H9 (cell line): ENCODE results near the gene CAMTA1. TPM values are rescaled to one million over a fixed set of nuclear protein-coding genes. Genes with fewer than 3 reads are reported as not detected.

ENCODE experiments used
- DNase-seq: peaks from one replicate; pipeline ENCODE4 v3.0.0-alpha.2; 2017
- H2AFZ ChIP-seq: one replicate; pipeline ENCODE4 v1.6.1; 2013; ENCODE audit warnings: mild to moderate bottlenecking, low read length, control low read depth, moderate library complexity
- H2AK5ac ChIP-seq: 2 replicates; pipeline ENCODE4 v1.6.1; 2013; ENCODE audit warnings: low read length, control low read depth, mixed read lengths; ENCODE audit not compliant: insufficient read length
- H2BK120ac ChIP-seq: one replicate; pipeline ENCODE4 v1.6.1; 2013; ENCODE audit warnings: low read depth, mild to moderate bottlenecking, low read length, control low read depth, inconsistent platforms; ENCODE audit not compliant: poor library complexity, severe bottlenecking
- H2BK12ac ChIP-seq: 2 replicates; pipeline ENCODE4 v1.6.1; 2013; ENCODE audit warnings: low read length, control low read depth, mixed read lengths, low read depth; ENCODE audit not compliant: insufficient read length
- H2BK15ac ChIP-seq: 2 replicates; pipeline ENCODE4 v1.6.1; 2013; ENCODE audit warnings: low read depth, low read length, control low read depth
- H2BK20ac ChIP-seq: one replicate; pipeline ENCODE4 v1.6.1; 2013; ENCODE audit warnings: low read depth, mild to moderate bottlenecking, low read length, control low read depth, inconsistent platforms; ENCODE audit not compliant: poor library complexity, severe bottlenecking
- H2BK5ac ChIP-seq: 2 replicates; pipeline ENCODE4 v1.6.1; 2013; ENCODE audit warnings: low read length, control low read depth, mixed read lengths; ENCODE audit not compliant: insufficient read length
- H3K14ac ChIP-seq: 2 replicates; pipeline ENCODE4 v1.6.1; 2013; ENCODE audit warnings: low read length, control low read depth; ENCODE audit not compliant: insufficient read depth
- H3K18ac ChIP-seq: 2 replicates; pipeline ENCODE4 v1.6.1; 2013; ENCODE audit warnings: low read depth, mild to moderate bottlenecking, mixed read lengths, low read length, control low read depth; ENCODE audit not compliant: insufficient read length
- H3K23ac ChIP-seq: 2 replicates; pipeline ENCODE4 v1.6.1; 2013; ENCODE audit warnings: low read length, control low read depth, mixed read lengths, low read depth; ENCODE audit not compliant: insufficient read length
- H3K23me2 ChIP-seq: 2 replicates; pipeline ENCODE4 v1.6.1; 2013; ENCODE audit warnings: low read depth, mild to moderate bottlenecking, mixed read lengths, low read length, control low read depth; ENCODE audit not compliant: insufficient read length, poor library complexity, severe bottlenecking
- H3K27ac ChIP-seq: 2 replicates; pipeline ENCODE4 v1.5.1; 2013; ENCODE audit warnings: low read length, control low read depth, mixed read lengths, low read depth; ENCODE audit not compliant: insufficient read length
- H3K27me3 ChIP-seq: 2 replicates; pipeline ENCODE4 v1.6.1; 2013; ENCODE audit warnings: low read length, control low read depth, inconsistent platforms; ENCODE audit not compliant: insufficient read depth
- H3K4ac ChIP-seq: 2 replicates; pipeline ENCODE4 v1.6.1; 2013; ENCODE audit warnings: low read depth, mild to moderate bottlenecking, control low read depth, inconsistent platforms, low read length, moderate library complexity
- H3K4me1 ChIP-seq: 2 replicates; pipeline ENCODE4 v1.6.1; 2013; ENCODE audit warnings: low read length, control low read depth, inconsistent platforms; ENCODE audit not compliant: insufficient read depth
- H3K4me2 ChIP-seq: 2 replicates; pipeline ENCODE4 v1.6.1; 2013; ENCODE audit warnings: low read length, control low read depth, mixed read lengths; ENCODE audit not compliant: insufficient read length, insufficient read depth
- H3K56ac ChIP-seq: 2 replicates; pipeline ENCODE4 v1.6.1; 2013; ENCODE audit warnings: low read depth, mild to moderate bottlenecking, mixed read lengths, low read length, control low read depth; ENCODE audit not compliant: insufficient read length
- H3K79me1 ChIP-seq: 2 replicates; pipeline ENCODE4 v1.6.1; 2013; ENCODE audit warnings: low read depth, mild to moderate bottlenecking, moderate library complexity, low read length, control low read depth, inconsistent platforms; ENCODE audit not compliant: insufficient read depth, poor library complexity, severe bottlenecking
- H3K79me2 ChIP-seq: 2 replicates; pipeline ENCODE4 v1.6.1; 2013; ENCODE audit warnings: low read length, control low read depth, inconsistent platforms; ENCODE audit not compliant: insufficient read depth
- H3K9ac ChIP-seq: 2 replicates; pipeline ENCODE4 v1.6.1; 2013; ENCODE audit warnings: low read length, control low read depth, mixed read lengths; ENCODE audit not compliant: insufficient read length; ENCODE audit errors: extremely low read depth
- H3K9me3 ChIP-seq: one replicate; pipeline ENCODE4 v1.6.1; 2013; ENCODE audit warnings: low read depth, low read length, inconsistent platforms; ENCODE audit not compliant: control insufficient read depth
- H3T11ph ChIP-seq: one replicate; pipeline ENCODE4 v1.6.1; 2013; ENCODE audit warnings: mild to moderate bottlenecking, low read length, control low read depth, inconsistent platforms
- H4K20me1 ChIP-seq: one replicate; pipeline ENCODE4 v1.6.1; 2013; ENCODE audit not compliant: control insufficient read depth, insufficient read length, insufficient read depth
- H4K5ac ChIP-seq: 2 replicates; pipeline ENCODE4 v1.6.1; 2013; ENCODE audit warnings: low read depth, mild to moderate bottlenecking, mixed read lengths, low read length, control low read depth; ENCODE audit not compliant: insufficient read length
- H4K8ac ChIP-seq: replicated peaks from 2 replicates; pipeline ENCODE4 v1.6.1; 2013; ENCODE audit warnings: low read length, control low read depth, mixed read lengths, low read depth; ENCODE audit not compliant: insufficient read length
- H4K91ac ChIP-seq: 2 replicates; pipeline ENCODE4 v1.6.1; 2013; ENCODE audit warnings: low read depth, mild to moderate bottlenecking, moderate library complexity, mixed read lengths, low read length, control low read depth; ENCODE audit not compliant: insufficient read length
- H3K27ac Mint-ChIP-seq, 3 experiments: 2 replicates in 2 of 3; 3 replicates in 1 of 3; pipeline ENCODE4 v1.8.0; 2020 to 2021; ENCODE audit warnings: mixed read lengths in 3 of 3, mild to moderate bottlenecking in 1 of 3, moderate library complexity in 1 of 3
- H3K27me3 Mint-ChIP-seq: 2 replicates; pipeline ENCODE4 v1.8.0; 2021; ENCODE audit warnings: low read depth, mild to moderate bottlenecking, moderate library complexity, mixed read lengths
- H3K36me3 Mint-ChIP-seq, 3 experiments: 2 replicates in 2 of 3; 3 replicates in 1 of 3; pipeline ENCODE4 v1.8.0; 2020 to 2021; ENCODE audit warnings: low read depth in 3 of 3, mixed read lengths in 3 of 3; ENCODE audit not compliant: insufficient read depth in 1 of 3
- H3K4me1 Mint-ChIP-seq, 2 experiments: 2 replicates each; pipeline ENCODE4 v1.8.0; 2020; ENCODE audit warnings: mixed read lengths in 2 of 2
- H3K4me3 Mint-ChIP-seq, 2 experiments: 2 replicates in 1 of 2; 3 replicates in 1 of 2; pipeline ENCODE4 v1.8.0; 2020 to 2021; ENCODE audit warnings: mild to moderate bottlenecking in 2 of 2, mixed read lengths in 2 of 2, moderate library complexity in 1 of 2
- H3K9me3 Mint-ChIP-seq, 2 experiments: 2 replicates in 1 of 2; 3 replicates in 1 of 2; pipeline ENCODE4 v1.8.0; 2020; ENCODE audit warnings: mild to moderate bottlenecking in 2 of 2, mixed read lengths in 2 of 2, moderate library complexity in 1 of 2
- WGBS: extraction: QIAGEN DNeasy Blood & Tissue Kit; methylation state at CpG from one replicate; pipeline ENCODE4 v1.1.7; 2013; ENCODE audit warnings: missing lambda C conversion rate, low lambda C conversion rate, mixed read lengths; ENCODE audit not compliant: insufficient read length; ENCODE audit errors: extremely low coverage; 5-methylcytosine and 5-hydroxymethylcytosine counted together
- total RNA-seq: library from RNA; stranded (reverse); gene quantifications from 2 replicates; pipeline ENCODE4 v1.2.1, GENCODE V29; 2021
- TF ChIP-seq, protein P1 (sequence below): fragments of 200-600 bp; sonication (generic); conservative IDR thresholded peaks from 3 replicates; pipeline ENCODE4 v1.8.0; 2021; ENCODE audit warnings: antibody characterized with exemption, mild to moderate bottlenecking

Gene CAMTA1
- total RNA-seq, 1 experiment from 2014 or later: 115 TPM

DNA sequence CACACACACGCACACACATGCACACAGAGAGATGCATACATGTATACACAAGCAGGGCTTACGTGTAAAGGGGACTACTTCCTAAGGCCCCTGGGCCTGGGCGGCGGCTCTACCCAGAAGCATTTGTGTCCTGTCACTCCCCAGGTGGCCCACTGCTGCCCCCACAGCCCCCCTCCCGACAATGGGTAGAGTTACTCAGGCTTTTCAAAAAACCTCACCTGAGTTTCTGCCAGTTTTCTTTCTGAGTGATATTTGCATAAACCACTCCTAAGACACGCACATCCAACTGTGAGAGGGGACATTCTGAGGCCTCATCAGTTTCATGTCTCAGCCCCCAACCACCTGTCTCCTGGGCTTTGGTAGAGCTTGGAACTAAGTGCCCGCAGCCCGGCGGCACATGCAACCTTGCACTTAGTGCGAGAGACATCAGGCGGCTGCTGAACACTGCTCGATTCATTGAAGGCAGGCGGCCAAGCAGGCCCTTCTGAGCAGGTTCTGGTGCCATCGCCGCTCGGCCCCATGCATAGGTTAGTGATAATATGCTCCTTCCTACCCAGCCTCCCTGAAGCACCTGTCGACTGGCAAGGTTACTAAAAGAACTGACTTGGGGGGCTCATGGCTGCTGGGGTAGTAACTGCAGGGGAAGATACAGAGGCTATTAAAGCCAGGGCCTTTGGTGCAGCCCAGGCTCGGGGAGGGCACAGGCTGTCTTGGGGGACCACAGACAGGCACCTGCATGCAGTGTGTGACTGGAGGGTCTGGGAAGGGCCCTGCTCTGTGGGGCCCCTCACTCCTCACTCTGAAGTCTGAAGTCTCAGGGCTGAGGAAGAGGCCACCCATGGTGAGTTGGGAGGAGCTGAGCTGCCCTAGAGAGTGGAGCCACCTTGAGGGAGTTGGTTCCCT lies 621.6 kb downstream of the CAMTA1 start:
- H3K18ac ChIP-seq: no peak overlapping the region
- Mint-ChIP-seq H3K27ac (0 out of 7 replicates have a peak overlapping the region, but pooled peaks of 1 of the 3 experiments have one; percentile 57), H3K4me3 (no peak overlapping the region; a peak in 1 of 5 replicates), H3K9me3 (no peaks in the 10 kb centered on the region; a peak in 1 of 5 replicates), H3K4me1 (peaks cover 25 to 30% of the 10 kb centered on the region in 2 experiments), H3K36me3 (no peaks in the 10 kb centered on the region), H3K27me3 (peaks cover 2% of the 10 kb centered on the region; the same call in 1 of the 2 replicates)
- H4K91ac ChIP-seq: no peak overlapping the region
- H3K4me2 ChIP-seq: no peak overlapping the region
- no peaks in the 10 kb centered on the region for H3K27me3 ChIP-seq
- no CpG with 5 or more reads among the region's 18 CpGs for WGBS
- H3K56ac ChIP-seq: no peak overlapping the region
- H4K8ac ChIP-seq: no peak overlapping the region
- H3K27ac ChIP-seq: no peak overlapping the region
- no peak overlapping the region for H2AFZ ChIP-seq
- H3K4me1 ChIP-seq: peaks cover 2% of the 10 kb centered on the region; the same call in 1 of the 2 replicates
- H2BK15ac ChIP-seq: no peak overlapping the region
- H3K79me2 ChIP-seq: no peaks in the 10 kb centered on the region
- H2AK5ac ChIP-seq: no peak overlapping the region
- no peaks in the 10 kb centered on the region for H3K9me3 ChIP-seq
- no peak overlapping the region for H3K23ac ChIP-seq
- H3K9ac ChIP-seq: no peak overlapping the region
- no peaks in the 10 kb centered on the region for H3K23me2 ChIP-seq
- H4K5ac ChIP-seq: no peak overlapping the region
- H3K14ac ChIP-seq: no peak overlapping the region
- H2BK120ac ChIP-seq: no peak overlapping the region
- TF ChIP-seq, protein P1, sequence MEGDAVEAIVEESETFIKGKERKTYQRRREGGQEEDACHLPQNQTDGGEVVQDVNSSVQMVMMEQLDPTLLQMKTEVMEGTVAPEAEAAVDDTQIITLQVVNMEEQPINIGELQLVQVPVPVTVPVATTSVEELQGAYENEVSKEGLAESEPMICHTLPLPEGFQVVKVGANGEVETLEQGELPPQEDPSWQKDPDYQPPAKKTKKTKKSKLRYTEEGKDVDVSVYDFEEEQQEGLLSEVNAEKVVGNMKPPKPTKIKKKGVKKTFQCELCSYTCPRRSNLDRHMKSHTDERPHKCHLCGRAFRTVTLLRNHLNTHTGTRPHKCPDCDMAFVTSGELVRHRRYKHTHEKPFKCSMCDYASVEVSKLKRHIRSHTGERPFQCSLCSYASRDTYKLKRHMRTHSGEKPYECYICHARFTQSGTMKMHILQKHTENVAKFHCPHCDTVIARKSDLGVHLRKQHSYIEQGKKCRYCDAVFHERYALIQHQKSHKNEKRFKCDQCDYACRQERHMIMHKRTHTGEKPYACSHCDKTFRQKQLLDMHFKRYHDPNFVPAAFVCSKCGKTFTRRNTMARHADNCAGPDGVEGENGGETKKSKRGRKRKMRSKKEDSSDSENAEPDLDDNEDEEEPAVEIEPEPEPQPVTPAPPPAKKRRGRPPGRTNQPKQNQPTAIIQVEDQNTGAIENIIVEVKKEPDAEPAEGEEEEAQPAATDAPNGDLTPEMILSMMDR: no peak
- DNase-seq: peak; percentile 21
- H3K4ac ChIP-seq: no peak overlapping the region
- H2BK20ac ChIP-seq: no peak overlapping the region
- H3T11ph ChIP-seq: no peak overlapping the region
- no peaks in the 10 kb centered on the region for H4K20me1 ChIP-seq
- H3K79me1 ChIP-seq: no peaks in the 10 kb centered on the region
- H2BK5ac ChIP-seq: no peak overlapping the region
- no peak overlapping the region for H2BK12ac ChIP-seq
